Mammary epithelial cell (primary cell): ENCODE results near the gene PAPPA2.

ENCODE experiments used
- EZH2 ChIP-seq: IDR thresholded peaks from 2 replicates; pipeline ENCODE4 v1.6.1; 2012; ENCODE audit warnings: low read length, inconsistent platforms, borderline replicate concordance
- TF ChIP-seq, protein P1 (sequence below), 2 donors: IDR thresholded peaks in 1 of 2; conservative IDR thresholded peaks in 1 of 2; 2 replicates each; pipeline ENCODE4 v1.5.1; 2011 to 2012; ENCODE audit warnings: inconsistent platforms in 2 of 2, low read length in 2 of 2, mild to moderate bottlenecking in 2 of 2, control low read depth in 1 of 2, low read depth in 1 of 2; ENCODE audit not compliant: insufficient read depth in 1 of 2; ENCODE audit errors: extremely low read depth in 1 of 2

DNA sequence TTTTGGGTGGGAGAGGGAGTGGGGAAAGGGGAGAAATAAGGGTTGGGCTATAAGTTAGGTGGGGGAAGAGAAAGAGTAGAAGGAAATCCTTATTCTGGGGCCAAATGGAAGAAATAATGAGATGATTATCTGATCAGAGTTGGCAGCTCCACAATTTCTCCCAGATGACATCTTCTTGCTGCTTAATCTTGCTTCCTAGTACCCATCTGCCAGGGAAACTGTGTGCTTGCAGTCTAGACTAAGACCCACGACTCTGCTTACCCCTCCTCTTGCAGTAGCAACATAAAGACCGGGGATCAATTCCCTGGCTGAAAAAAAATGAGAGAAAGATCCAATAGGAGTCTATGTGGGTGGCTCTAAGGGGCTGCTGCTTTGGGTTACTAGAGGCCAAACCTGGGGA is 95.6 kb downstream of the PAPPA2 start:
- TF ChIP-seq, protein P1, sequence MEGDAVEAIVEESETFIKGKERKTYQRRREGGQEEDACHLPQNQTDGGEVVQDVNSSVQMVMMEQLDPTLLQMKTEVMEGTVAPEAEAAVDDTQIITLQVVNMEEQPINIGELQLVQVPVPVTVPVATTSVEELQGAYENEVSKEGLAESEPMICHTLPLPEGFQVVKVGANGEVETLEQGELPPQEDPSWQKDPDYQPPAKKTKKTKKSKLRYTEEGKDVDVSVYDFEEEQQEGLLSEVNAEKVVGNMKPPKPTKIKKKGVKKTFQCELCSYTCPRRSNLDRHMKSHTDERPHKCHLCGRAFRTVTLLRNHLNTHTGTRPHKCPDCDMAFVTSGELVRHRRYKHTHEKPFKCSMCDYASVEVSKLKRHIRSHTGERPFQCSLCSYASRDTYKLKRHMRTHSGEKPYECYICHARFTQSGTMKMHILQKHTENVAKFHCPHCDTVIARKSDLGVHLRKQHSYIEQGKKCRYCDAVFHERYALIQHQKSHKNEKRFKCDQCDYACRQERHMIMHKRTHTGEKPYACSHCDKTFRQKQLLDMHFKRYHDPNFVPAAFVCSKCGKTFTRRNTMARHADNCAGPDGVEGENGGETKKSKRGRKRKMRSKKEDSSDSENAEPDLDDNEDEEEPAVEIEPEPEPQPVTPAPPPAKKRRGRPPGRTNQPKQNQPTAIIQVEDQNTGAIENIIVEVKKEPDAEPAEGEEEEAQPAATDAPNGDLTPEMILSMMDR (conservative IDR thresholded peaks at IDR 0.05 in 1 of 2, IDR thresholded peaks at IDR 0.05 in 1 of 2; ENCODE audit: extremely low read depth in 1 of 2, insufficient read depth in 1 of 2, low read depth in 1 of 2, low read length in 2 of 2), result no peak
- TF ChIP-seq EZH2, result no peak
